K562 (cell line): ENCODE data around the gene PMVK. TPM values are rescaled to one million over a fixed set of nuclear protein-coding genes. Genes with fewer than 3 reads are reported as not detected.

Experiments used
- ASH1L ChIP-seq: fragments of 450-650 bp; IDR thresholded peaks from 2 replicates; pipeline ENCODE4 v1.6.1; 2018; ENCODE audit warnings: borderline replicate concordance, mild to moderate bottlenecking, low read depth; ENCODE audit not compliant: partially characterized antibody
- CHD2 ChIP-seq: IDR thresholded peaks from 2 replicates; pipeline ENCODE4 v1.6.1; 2011; ENCODE audit warnings: low read depth, low read length
- DDX20 ChIP-seq: fragments of 450-650 bp; IDR thresholded peaks from 2 replicates; pipeline ENCODE4 v1.6.1; 2016; ENCODE audit warnings: missing genetic modification characterization, low read depth, mild to moderate bottlenecking, missing compliant biosample characterization, moderate library complexity
- ELF1 ChIP-seq: fragments of 200-800 bp; sonication (Bioruptor generic); IDR thresholded peaks from 2 replicates; pipeline ENCODE4 v1.6.1; 2016; ENCODE audit warnings: missing genetic modification characterization, missing compliant biosample characterization
- MCM3 ChIP-seq: fragments of 450-650 bp; IDR thresholded peaks from 2 replicates; pipeline ENCODE4 v1.6.1; 2016
- MIER1 ChIP-seq: fragments of 450-650 bp; IDR thresholded peaks from 2 replicates; pipeline ENCODE4 v1.6.1; 2016; ENCODE audit warnings: antibody characterized with exemption, mild to moderate bottlenecking, low read depth
- NFATC3 ChIP-seq: fragments of 450-650 bp; IDR thresholded peaks from 2 replicates; pipeline ENCODE4 v1.6.1; 2017; ENCODE audit warnings: mild to moderate bottlenecking
- PHB2 ChIP-seq: fragments of 450-650 bp; IDR thresholded peaks from 2 replicates; pipeline ENCODE4 v1.6.1; 2017; ENCODE audit warnings: low read depth
- PTTG1 ChIP-seq: fragments of 450-650 bp; IDR thresholded peaks from 2 replicates; pipeline ENCODE4 v1.6.1; 2016; ENCODE audit warnings: low read depth, mild to moderate bottlenecking, missing genetic modification characterization, missing compliant biosample characterization
- RBM14 ChIP-seq: fragments of 200-400 bp; formaldehyde crosslinking; IDR thresholded peaks from 2 replicates; pipeline ENCODE4 v1.6.1; 2018; ENCODE audit warnings: low read depth, mild to moderate bottlenecking, low read length, moderate library complexity, borderline replicate concordance; ENCODE audit not compliant: insufficient read depth
- RBM39 ChIP-seq: fragments of 200-400 bp; formaldehyde crosslinking; optimal IDR thresholded peaks from 2 replicates; pipeline ENCODE3; 2018; ENCODE audit warnings: low read depth, low read length
- TCF7 ChIP-seq: sonication (generic); IDR thresholded peaks from 2 replicates; pipeline ENCODE4 v1.6.1; 2016; ENCODE audit warnings: antibody characterized with exemption, borderline replicate concordance
- ZC3H8 ChIP-seq: fragments of 450-650 bp; IDR thresholded peaks from 2 replicates; pipeline ENCODE4 v1.6.1; 2017
- ZNF140 ChIP-seq: fragments of 250-450 bp; sonication (Bioruptor Pico); IDR thresholded peaks from 2 replicates; pipeline ENCODE4 v1.8.0; 2021; ENCODE audit warnings: moderate library complexity, mild to moderate bottlenecking, inconsistent platforms
- ZNF324 ChIP-seq: fragments of 250-450 bp; sonication (Bioruptor Pico); IDR thresholded peaks from 2 replicates; pipeline ENCODE4 v1.4.0; 2020; ENCODE audit warnings: mild to moderate bottlenecking
- ZNF76 ChIP-seq: fragments of 250-450 bp; sonication (Bioruptor Pico); IDR thresholded peaks from 2 replicates; pipeline ENCODE4 v1.4.0; 2020; ENCODE audit warnings: mild to moderate bottlenecking, moderate library complexity, borderline replicate concordance
- polyA plus RNA-seq, 8 experiments: library from polyadenylated mRNA; depleted of rRNA in 4 of 8; stranded (reverse) in 5 of 8; unstranded in 3 of 8; fragments of >200 nt; fragmentation: Nextera tagmentation in 2 of 8; fragmentation: Illumina TruSeq in 1 of 8; extraction: Ambion mirVana in 2 of 8; extraction: Trizol in 1 of 8; gene quantifications; 2 replicates each; pipeline versions ENCODE4 v1.2.1 to v1.2.3, GENCODE V29; 2011 to 2014; ENCODE audit warnings: inconsistent platforms in 1 of 8, missing spikeins in 1 of 8
- total RNA-seq, 7 experiments: library from RNA; depleted of rRNA in 6 of 7; stranded (reverse); fragments of >200 nt in 6 of 7; fragmentation: Illumina TruSeq in 2 of 7; extraction: Trizol in 2 of 7; gene quantifications; 2 replicates each; pipeline versions ENCODE4 v1.2.1 to v1.2.3, GENCODE V29; 2011 to 2021; ENCODE audit warnings: low replicate concordance in 1 of 7
- TF ChIP-seq, protein P1 (sequence below): fragments of 450-650 bp; IDR thresholded peaks from 2 replicates; pipeline ENCODE4 v1.6.1; 2017; ENCODE audit warnings: mild to moderate bottlenecking, moderate library complexity
- TF ChIP-seq, protein P2 (sequence below): fragments of 250-450 bp; sonication (Bioruptor Pico); IDR thresholded peaks from 2 replicates; pipeline ENCODE4 v1.8.0; 2021; ENCODE audit warnings: mild to moderate bottlenecking, moderate library complexity
- TF ChIP-seq, protein P3 (sequence below): sonication (generic); formaldehyde crosslinking; IDR thresholded peaks from 2 replicates; pipeline ENCODE4 v1.8.1; 2023; ENCODE audit warnings: mild to moderate bottlenecking, missing genetic modification reagents
- TF ChIP-seq, protein P4 (sequence below): fragments of 450-650 bp; formaldehyde crosslinking; IDR thresholded peaks from 2 replicates; pipeline ENCODE4 v1.4.0; 2020; ENCODE audit warnings: mild to moderate bottlenecking, mixed read lengths

Gene PMVK
- total and polyA plus RNA-seq, 9 of the 15 experiments (the other 6 are each of a cell fraction or from before 2014, with no cell fraction given): 1.1 to 15.3 (median 6.3) TPM

DNA sequence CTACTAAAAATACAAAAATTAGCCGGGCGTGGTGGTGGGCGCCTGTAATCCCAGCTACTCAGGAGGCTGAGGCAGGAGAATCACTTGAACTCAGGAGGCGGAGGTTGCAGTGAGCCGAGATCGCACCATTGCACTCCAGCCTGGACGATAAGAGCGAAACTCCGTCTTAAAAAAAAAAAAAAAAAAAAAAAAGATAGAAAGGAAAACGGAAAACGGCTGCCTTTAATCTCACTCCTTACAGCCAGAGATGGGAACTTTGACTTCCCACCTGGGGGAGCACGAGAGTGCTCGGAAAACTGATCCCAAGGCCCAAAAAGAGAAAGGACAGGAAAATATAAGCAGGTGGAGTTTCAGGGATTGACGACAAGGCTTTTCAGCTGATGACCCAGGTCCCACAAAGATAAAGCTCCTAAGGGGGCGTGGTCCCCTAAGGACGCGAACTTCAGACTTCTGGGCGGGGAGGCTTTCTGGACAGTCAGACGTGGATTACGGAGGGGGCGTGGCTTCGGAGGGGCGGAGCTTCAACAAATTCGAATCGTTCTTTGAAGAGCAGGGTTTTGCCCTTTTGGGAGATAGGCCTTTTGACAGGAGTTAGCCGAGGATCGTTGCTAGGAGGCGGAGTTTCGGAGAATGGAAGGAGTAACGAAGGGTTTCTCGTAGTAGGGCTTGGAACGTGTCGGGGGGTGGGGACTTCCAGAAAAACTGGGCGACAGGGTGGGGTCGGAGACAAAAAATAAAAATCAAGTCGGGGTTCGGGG lies 37.0 kb upstream of the PMVK start (continued):
- TF ChIP-seq, protein P1, sequence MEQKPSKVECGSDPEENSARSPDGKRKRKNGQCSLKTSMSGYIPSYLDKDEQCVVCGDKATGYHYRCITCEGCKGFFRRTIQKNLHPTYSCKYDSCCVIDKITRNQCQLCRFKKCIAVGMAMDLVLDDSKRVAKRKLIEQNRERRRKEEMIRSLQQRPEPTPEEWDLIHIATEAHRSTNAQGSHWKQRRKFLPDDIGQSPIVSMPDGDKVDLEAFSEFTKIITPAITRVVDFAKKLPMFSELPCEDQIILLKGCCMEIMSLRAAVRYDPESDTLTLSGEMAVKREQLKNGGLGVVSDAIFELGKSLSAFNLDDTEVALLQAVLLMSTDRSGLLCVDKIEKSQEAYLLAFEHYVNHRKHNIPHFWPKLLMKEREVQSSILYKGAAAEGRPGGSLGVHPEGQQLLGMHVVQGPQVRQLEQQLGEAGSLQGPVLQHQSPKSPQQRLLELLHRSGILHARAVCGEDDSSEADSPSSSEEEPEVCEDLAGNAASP: no peak; the same call in 1 of the 2 replicates
- TF ChIP-seq, protein P2, sequence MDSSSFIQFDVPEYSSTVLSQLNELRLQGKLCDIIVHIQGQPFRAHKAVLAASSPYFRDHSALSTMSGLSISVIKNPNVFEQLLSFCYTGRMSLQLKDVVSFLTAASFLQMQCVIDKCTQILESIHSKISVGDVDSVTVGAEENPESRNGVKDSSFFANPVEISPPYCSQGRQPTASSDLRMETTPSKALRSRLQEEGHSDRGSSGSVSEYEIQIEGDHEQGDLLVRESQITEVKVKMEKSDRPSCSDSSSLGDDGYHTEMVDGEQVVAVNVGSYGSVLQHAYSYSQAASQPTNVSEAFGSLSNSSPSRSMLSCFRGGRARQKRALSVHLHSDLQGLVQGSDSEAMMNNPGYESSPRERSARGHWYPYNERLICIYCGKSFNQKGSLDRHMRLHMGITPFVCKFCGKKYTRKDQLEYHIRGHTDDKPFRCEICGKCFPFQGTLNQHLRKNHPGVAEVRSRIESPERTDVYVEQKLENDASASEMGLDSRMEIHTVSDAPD (CRISPR knock-in tag): no peak
- TF ChIP-seq RBM39: no peak
- TF ChIP-seq ZC3H8: no peak
- no peak for TF ChIP-seq MCM3
- no peak for TF ChIP-seq ELF1 (tag)
- TF ChIP-seq, protein P3, sequence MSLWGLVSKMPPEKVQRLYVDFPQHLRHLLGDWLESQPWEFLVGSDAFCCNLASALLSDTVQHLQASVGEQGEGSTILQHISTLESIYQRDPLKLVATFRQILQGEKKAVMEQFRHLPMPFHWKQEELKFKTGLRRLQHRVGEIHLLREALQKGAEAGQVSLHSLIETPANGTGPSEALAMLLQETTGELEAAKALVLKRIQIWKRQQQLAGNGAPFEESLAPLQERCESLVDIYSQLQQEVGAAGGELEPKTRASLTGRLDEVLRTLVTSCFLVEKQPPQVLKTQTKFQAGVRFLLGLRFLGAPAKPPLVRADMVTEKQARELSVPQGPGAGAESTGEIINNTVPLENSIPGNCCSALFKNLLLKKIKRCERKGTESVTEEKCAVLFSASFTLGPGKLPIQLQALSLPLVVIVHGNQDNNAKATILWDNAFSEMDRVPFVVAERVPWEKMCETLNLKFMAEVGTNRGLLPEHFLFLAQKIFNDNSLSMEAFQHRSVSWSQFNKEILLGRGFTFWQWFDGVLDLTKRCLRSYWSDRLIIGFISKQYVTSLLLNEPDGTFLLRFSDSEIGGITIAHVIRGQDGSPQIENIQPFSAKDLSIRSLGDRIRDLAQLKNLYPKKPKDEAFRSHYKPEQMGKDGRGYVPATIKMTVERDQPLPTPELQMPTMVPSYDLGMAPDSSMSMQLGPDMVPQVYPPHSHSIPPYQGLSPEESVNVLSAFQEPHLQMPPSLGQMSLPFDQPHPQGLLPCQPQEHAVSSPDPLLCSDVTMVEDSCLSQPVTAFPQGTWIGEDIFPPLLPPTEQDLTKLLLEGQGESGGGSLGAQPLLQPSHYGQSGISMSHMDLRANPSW (CRISPR knock-in tag): no peak
- no peak for TF ChIP-seq ZNF140 (CRISPR knock-in tag)
- TF ChIP-seq, protein P4, sequence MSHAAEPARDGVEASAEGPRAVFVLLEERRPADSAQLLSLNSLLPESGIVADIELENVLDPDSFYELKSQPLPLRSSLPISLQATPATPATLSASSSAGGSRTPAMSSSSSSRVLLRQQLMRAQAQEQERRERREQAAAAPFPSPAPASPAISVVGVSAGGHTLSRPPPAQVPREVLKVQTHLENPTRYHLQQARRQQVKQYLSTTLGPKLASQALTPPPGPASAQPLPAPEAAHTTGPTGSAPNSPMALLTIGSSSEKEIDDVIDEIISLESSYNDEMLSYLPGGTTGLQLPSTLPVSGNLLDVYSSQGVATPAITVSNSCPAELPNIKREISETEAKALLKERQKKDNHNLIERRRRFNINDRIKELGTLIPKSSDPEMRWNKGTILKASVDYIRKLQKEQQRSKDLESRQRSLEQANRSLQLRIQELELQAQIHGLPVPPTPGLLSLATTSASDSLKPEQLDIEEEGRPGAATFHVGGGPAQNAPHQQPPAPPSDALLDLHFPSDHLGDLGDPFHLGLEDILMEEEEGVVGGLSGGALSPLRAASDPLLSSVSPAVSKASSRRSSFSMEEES (CRISPR knock-in tag): no peak
- TF ChIP-seq TCF7: no peak
- no peak for TF ChIP-seq RBM14
- TF ChIP-seq PTTG1 (tag): no peak
- TF ChIP-seq CHD2: no peak
- peak; percentile 49; the same call in 1 of the 2 replicates for TF ChIP-seq NFATC3
- TF ChIP-seq ZNF324 (CRISPR knock-in tag): no peak
- TF ChIP-seq MIER1: no peak; the same call in 1 of the 2 replicates
- no peak for TF ChIP-seq ZNF76 (CRISPR knock-in tag)
- TF ChIP-seq PHB2: no peak
- no peak for TF ChIP-seq DDX20 (tag)
- TF ChIP-seq ASH1L: no peak
